Measurements from ENCODE around the gene RBM38. TPM values are rescaled to one million over a fixed set of nuclear protein-coding genes. Genes with fewer than 3 reads are reported as not detected.
"Not testable (repeated sequence)": the region's sequence is repeated elsewhere in the genome, so short reads cannot be mapped to it uniquely, and the experiment has no call there.

Gene RBM38
- polyA plus RNA-seq, 3 donors: 28.3 to 34.5 (median 32.6) TPM

DNA sequence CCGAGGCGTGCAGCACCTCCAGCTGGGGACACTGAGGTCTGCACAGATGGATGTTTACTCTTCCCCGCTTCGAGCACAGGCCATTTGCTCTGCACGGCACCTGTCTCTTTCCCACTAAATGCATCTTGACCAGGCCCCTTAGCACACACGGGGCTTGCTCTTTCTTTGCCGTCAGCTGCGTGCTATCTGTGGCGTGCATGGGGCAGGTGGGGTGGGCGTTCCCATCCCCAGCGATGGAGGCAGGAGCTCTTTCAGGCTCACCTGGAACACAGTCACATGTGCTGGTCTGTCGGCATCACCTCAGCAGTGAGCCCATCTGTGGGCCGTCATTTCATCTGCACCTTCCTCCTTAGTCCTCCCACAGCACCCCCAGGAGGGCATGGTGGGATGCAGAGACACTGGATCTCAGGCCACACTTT is 35.1 kb downstream of the RBM38 start:
- no peak for DNase-seq (ENCODE audit: extremely low read depth in 1 of 11, low read depth in 9 of 11, low spot score in 4 of 11)

- no peak for DNase-seq (ENCODE audit: extremely low read depth in 1 of 11, low read depth in 9 of 11, low spot score in 4 of 11)
Observed at GRCh38 chr20:57426831-57427230, 35.6 kb downstream of the RBM38 start.

- no peak for DNase-seq (ENCODE audit: extremely low read depth in 1 of 11, low read depth in 9 of 11, low spot score in 4 of 11)
Observed at GRCh38 chr20:57428324-57429158, 37.3 kb downstream of the RBM38 start.

GRCh38 chr20:57429159-57429496 is 37.9 kb downstream of the RBM38 start:
- no peak for DNase-seq (ENCODE audit: extremely low read depth in 1 of 11, low read depth in 9 of 11, low spot score in 4 of 11)

- no peak for DNase-seq (ENCODE audit: extremely low read depth in 1 of 11, low read depth in 9 of 11, low spot score in 4 of 11)
Observed at GRCh38 chr20:57429580-57430200, 38.5 kb downstream of the RBM38 start.

DNA sequence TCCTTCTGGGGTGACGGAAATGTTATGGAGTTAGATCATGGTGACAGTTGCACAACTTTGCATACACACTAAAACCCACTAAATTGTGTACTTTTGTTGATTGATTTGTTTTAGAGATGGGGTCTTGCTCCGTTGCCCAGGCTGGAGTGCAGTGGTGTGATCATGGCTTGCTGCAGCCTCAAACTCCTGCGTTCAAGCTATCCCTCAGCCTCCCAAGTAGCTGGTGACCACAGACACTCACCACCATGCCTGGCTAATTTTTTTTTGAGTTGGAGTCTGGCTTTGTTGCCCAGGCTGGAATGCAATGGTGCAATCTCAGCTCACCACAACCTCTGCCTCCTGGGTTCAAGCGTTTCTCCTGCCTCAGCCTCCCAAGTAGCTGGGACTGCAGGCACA is 39.0 kb downstream of the RBM38 start:
- not testable (repeated sequence) for DNase-seq (ENCODE audit: extremely low read depth in 1 of 11, low read depth in 9 of 11, low spot score in 4 of 11)

DNA sequence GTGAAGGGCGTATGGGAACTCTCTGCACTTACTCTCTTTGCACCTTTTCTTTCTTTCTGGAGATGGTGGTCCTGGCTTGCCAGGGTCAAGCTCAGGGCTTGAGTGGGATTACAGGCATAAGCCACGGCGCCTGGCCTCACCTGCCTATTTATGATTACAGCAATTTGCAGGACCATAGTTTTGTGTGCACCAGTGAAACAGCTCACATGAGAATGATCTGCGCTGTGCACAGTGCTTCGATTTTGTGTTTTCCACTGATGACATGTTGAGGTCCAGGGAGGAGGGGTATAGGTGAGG is 40.3 kb downstream of the RBM38 start:
- no peak for DNase-seq (ENCODE audit: extremely low read depth in 1 of 11, low read depth in 9 of 11, low spot score in 4 of 11)

DNA sequence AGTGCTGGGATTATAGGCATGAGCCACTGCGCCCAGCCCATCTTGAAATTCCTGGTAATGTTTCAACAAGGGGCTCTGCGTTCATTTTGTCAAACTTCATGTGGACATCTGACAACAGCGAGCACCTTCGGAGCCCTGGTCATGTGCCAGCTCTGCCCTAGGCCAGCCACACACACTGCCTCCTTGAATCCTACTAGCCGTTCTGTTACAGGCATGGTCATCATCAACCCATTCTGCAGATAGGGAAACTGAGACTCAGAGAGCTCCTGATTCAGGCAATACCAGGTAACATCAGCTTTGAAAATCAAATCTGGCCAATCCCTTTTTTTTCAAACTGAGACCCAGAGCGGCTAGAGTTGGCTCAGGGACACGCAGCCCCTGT is 41.3 kb downstream of the RBM38 start:
- no peak for DNase-seq (ENCODE audit: extremely low read depth in 1 of 11, low read depth in 9 of 11, low spot score in 4 of 11)

- no peak for DNase-seq (ENCODE audit: extremely low read depth in 1 of 11, low read depth in 9 of 11, low spot score in 4 of 11)
Observed at GRCh38 chr20:57432862-57433491, 41.8 kb downstream of the RBM38 start.

DNA sequence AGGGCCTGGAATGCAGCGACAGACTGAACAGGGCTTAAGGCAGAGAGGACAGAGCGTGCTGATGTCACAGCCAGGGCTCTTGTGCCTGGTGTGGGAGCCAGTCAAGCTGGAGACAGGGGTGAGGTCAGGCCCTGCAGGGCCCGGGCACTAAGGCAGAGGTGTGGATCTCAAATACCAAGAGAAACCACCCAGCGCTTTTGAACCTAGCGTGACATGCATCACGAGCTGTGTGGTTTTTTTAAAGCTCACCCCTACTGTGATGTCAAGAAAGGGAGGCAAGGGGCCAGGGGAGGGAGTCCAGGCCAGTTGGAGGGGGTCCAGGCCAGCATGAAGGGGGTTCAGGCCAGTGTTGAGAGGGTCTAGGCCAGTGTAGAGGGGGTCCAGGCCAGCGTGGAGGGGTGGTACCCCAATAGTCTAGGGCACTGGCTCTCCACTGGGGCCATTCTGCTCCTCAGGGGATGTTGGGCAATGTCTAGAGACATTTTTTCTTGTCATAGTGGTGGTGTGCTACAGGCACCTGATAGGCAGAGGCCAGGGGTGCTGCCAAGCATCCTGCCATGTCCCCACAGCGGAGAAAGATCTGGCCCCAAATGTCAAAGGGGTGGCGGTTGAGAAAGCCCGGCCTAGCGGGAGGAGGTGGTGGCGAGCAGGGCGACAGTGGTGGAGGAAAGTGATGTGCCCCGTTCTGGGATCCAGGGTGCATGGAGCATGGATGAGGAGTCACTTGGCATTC is 42.6 kb downstream of the RBM38 start:
- no peak for DNase-seq (ENCODE audit: extremely low read depth in 1 of 11, low read depth in 9 of 11, low spot score in 4 of 11)

DNA sequence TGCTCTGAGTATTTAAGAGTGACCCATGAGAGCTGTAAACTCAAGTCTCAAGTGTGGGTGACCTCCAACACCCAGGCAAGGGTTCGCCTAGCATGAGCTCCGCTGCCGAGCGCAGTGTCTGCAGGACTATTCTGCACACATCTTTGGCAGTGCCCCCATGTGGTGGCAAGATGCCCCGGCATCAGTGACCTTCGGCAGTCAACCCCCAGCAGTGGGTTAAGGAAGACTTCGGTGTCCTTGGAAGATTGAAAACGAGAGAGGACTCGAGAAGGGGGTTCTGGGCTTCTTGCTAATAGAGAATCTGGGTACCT is 43.1 kb downstream of the RBM38 start:
- no peak for DNase-seq (ENCODE audit: extremely low read depth in 1 of 11, low read depth in 9 of 11, low spot score in 4 of 11)

DNA sequence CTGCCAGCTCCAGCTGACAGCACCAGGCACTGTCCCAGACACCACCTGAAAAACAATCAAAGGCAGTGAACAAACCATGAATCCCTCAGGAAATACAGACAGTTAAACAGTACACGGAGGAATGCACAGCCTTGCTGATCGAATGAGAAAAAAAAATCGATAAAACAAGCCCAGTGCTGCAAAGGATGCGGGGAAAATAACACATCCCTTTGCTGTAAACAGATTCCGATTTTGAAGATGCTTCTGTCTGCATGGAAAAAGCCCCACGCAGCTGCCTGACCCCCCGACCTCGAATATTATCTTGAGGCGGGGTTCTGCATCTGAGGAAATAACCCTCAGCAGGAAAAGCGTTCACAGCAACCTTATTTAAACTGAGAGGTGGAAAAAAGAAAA is 43.9 kb downstream of the RBM38 start:
- DNase-seq (ENCODE audit: extremely low read depth in 1 of 11, low read depth in 9 of 11, low spot score in 4 of 11): no peak

DNA sequence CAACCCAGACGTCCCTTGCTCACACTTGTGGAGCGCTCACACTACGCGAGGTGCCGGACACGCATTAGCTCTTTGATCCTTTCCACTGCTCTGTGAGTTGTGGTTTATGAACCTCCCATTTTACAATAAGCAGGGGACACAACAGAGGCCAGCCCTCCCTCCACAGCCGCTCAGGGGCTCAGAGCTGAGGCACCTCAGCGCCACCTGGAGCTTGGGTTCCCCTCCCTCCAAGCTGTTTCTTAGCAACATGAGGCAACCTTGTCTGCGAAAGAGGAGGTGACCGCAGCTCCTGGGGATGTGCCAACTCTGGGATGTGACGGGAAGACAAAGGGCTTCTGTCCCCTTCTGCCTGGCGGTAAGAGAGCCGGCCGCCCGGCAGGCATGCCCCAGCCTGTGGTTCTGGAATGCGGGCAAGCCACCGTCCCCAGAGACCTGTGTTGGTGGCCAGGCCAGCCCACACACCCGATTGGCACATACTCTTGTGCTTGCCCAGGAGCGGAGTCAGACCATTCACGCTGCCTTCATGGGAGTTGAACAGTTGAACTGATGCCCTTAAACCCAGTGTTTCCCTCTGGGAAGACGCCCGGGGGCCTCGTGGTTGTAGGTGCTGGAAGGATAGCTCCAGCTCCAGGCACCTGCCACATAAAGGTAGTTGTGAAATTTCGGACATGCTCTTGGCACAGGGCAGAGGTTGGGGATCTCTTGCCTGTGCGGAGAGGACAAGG is 44.5 kb downstream of the RBM38 start:
- peak in 5 of 11 donors; percentile 33 to 71 (median 45) for DNase-seq (ENCODE audit: extremely low read depth in 1 of 11, low read depth in 9 of 11, low spot score in 4 of 11)

- no peak for DNase-seq (ENCODE audit: extremely low read depth in 1 of 11, low read depth in 9 of 11, low spot score in 4 of 11)
Observed at GRCh38 chr20:57436223-57436545, 45.0 kb downstream of the RBM38 start.

DNA sequence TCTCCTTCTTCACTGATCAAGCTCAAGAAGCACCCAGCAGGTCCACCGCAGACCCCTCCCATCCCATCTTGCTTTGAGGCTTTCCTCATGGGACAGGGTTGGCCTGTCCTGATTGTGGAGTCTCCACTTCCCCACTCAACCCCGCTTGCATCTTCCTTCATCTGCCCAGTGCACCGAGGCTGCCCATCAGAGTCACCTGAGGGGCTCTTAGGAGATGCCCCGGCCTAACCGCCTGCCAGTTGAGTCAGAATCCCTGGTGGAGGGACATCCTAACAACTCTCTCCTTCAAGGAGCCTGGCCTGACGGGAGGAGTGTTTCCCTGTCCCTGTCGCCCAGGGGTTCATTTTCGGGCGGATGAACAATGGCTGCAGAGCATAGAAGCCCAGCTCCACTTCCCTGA is 46.1 kb downstream of the RBM38 start:
- DNase-seq (ENCODE audit: extremely low read depth in 1 of 11, low read depth in 9 of 11, low spot score in 4 of 11): no peak

DNA sequence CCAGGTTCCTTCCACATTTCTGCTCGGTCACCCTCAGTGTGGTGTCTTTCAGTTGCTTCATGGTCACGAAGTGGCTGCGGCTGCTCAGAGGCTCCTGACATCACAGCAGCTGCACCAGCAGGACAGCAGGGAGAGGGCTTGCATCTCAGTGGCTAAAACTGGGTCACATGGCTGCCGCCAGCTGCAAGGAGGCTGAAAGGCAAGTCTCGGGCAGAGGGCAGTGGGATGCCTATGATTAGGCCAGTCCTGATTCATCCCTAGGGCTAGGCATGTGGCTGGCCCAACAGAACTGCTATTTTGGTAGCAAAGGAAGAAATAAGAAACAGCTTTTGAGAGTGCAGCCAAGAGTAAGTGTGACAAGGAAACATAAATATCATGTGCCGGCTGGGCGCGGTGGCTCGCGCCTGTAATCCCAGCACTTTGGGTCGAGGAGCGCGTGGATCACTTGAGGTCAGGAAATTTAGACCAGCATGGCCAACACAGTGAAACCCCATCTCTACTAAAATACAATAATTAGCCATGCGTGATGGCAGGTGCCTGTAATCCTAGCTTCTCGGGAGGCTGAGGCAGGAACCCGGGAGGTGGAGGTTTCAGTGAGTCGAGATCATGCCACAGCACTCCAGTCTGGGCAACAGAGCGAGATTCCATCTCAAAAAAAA is 46.6 kb downstream of the RBM38 start:
- no peak for DNase-seq (ENCODE audit: extremely low read depth in 1 of 11, low read depth in 9 of 11, low spot score in 4 of 11)

DNA sequence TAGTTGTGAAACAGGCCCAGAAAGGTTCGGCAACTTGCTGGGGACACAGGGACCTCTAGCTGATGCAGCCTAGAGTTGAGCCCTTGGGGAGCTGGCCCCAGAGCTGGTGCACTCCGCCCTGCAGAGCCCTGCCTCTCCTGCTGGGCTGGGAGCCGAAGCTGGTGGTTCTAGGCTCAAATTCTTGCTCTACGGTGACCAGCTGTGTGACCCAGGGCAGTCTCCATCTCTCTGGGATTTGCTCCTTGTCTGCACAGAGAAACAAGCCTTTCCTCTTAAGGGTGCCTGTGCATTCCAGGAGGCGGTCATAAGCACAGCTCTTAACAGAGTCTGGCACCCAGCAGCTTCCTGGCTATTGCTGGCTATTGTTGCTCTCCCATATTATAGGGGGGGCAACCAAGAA is 47.4 kb downstream of the RBM38 start:
- DNase-seq (ENCODE audit: extremely low read depth in 1 of 11, low read depth in 9 of 11, low spot score in 4 of 11): no peak

- peak in 1 of 11 donors; percentile 44 for DNase-seq (ENCODE audit: extremely low read depth in 1 of 11, low read depth in 9 of 11, low spot score in 4 of 11)
Observed at GRCh38 chr20:57439432-57439831, 48.2 kb downstream of the RBM38 start.

- no peak for DNase-seq (ENCODE audit: extremely low read depth in 1 of 11, low read depth in 9 of 11, low spot score in 4 of 11)
Observed at GRCh38 chr20:57439993-57440392, 48.8 kb downstream of the RBM38 start.
